ENCODE results near the gene KCNH8.
A peak's percentile ranks its signal among the peaks of the same experiment; 100 is the strongest.

KCNH8 gene

DNA sequence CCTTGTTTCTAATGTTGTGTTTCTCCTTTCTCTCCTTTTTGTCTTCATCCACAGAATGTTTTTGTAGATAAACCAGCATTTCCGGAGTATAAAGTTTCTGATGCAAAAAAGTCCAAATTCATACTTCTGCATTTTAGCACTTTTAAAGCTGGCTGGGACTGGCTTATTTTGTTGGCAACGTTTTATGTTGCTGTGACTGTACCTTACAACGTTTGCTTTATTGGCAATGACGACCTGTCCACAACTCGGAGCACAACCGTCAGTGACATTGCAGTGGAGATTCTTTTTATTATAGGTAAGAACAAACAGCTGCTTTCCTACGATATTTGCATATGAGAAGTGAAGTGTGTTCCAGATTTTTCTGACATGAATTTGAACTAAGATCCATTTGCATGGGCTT lies 199.4 kb downstream of the KCNH8 start:
- POLR2A ChIA-PET: no interaction called here

DNA sequence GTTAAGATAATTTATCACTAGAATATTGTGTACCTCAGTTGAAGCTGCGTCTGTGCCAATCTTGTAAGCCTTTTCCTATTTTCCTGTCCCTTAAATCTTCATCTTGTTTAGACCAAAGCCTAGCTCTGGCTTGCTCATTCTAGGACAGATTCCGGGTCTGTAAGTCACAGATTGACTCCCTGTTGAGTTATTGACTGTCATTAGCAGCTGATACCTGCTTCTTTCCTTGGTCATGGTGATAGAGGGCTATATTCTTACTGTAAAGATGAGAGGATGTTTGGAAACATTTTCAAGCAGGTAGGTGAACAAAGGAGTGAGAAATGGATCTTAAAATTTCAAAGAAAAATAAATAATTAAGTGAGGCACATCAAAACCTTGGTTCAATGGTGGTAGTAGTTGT lies 200.2 kb downstream of the KCNH8 start:
- DNase-seq: no peak
- ChIA-PET CTCF (interaction anchor here (2.9 to 3.5 kb wide), 2 partner anchors 136 to 518 kb away, joined by 17 to 20 read pairs; no protein-coding TSS in a partner anchor), POLR2A (no interaction called here)
- H3K27me3 ChIP-seq (replicated peaks in 2 of 5; ENCODE audit: control insufficient read depth in 4 of 5, insufficient read depth in 5 of 5, low read length in 4 of 5): no peaks in the 10 kb centered on the region
- no peak overlapping the region for H3K4me3 ChIP-seq (ENCODE audit: control insufficient read depth in 1 of 7, extremely low read depth in 1 of 7, insufficient read depth in 4 of 7, low read depth in 2 of 7, low read length in 6 of 7)
- no peak overlapping the region for H3K27ac ChIP-seq (ENCODE audit: insufficient read depth in 1 of 2, low read depth in 1 of 2, low read length in 2 of 2, poor library complexity in 1 of 2, severe bottlenecking in 2 of 2)
- no peaks in the 10 kb centered on the region for H3K9me3 ChIP-seq (ENCODE audit: control extremely low read depth in 1 of 5, control insufficient read depth in 4 of 5, insufficient read depth in 2 of 5, low read depth in 1 of 5, low read length in 4 of 5)
- H3K36me3 ChIP-seq (ENCODE audit: control insufficient read depth in 4 of 4, insufficient read depth in 4 of 4, low read length in 3 of 4): no peaks in the 10 kb centered on the region
- no CpG with 5 or more reads among the region's 2 CpGs for WGBS (ENCODE audit: insufficient coverage)
- H3K4me1 ChIP-seq (ENCODE audit: control extremely low read depth in 1 of 4, control insufficient read depth in 4 of 4, insufficient read depth in 4 of 4, low read length in 3 of 4): peaks cover 6 to 24% (median 11%) of the 10 kb centered on the region in 4 experiments

More for the DNA sequence above, 199.4 kb downstream of the KCNH8 start:
- H3K27me3 ChIP-seq (replicated peaks in 2 of 5; ENCODE audit: control insufficient read depth in 4 of 5, insufficient read depth in 5 of 5, low read length in 4 of 5): no peaks in the 10 kb centered on the region
- H3K27ac ChIP-seq (ENCODE audit: insufficient read depth in 1 of 2, low read depth in 1 of 2, low read length in 2 of 2, poor library complexity in 1 of 2, severe bottlenecking in 2 of 2): peak overlapping the region in 1 of 2 experiments; percentile 37
- H3K4me3 ChIP-seq (ENCODE audit: control insufficient read depth in 1 of 7, extremely low read depth in 1 of 7, insufficient read depth in 4 of 7, low read depth in 2 of 7, low read length in 6 of 7): peak overlapping the region in 2 of 7 experiments; percentile 6 to 33
- peaks cover 6 to 24% (median 11%) of the 10 kb centered on the region in 4 experiments for H3K4me1 ChIP-seq (ENCODE audit: control extremely low read depth in 1 of 4, control insufficient read depth in 4 of 4, insufficient read depth in 4 of 4, low read length in 3 of 4)
- no peaks in the 10 kb centered on the region for H3K9me3 ChIP-seq (ENCODE audit: control extremely low read depth in 1 of 5, control insufficient read depth in 4 of 5, insufficient read depth in 2 of 5, low read depth in 1 of 5, low read length in 4 of 5)
- WGBS (ENCODE audit: insufficient coverage): 13% methylated on average over 6 of the region's 7 CpGs
- DNase-seq: peak; percentile 33 to 90 (median 85)
- CTCF ChIA-PET: interaction anchor here (0.9 to 3.5 kb wide), 7 partner anchors 18 to 518 kb away, joined by 3 to 20 read pairs (median 4); no protein-coding TSS in a partner anchor
- no peaks in the 10 kb centered on the region for H3K36me3 ChIP-seq (ENCODE audit: control insufficient read depth in 4 of 4, insufficient read depth in 4 of 4, low read length in 3 of 4)

DNA sequence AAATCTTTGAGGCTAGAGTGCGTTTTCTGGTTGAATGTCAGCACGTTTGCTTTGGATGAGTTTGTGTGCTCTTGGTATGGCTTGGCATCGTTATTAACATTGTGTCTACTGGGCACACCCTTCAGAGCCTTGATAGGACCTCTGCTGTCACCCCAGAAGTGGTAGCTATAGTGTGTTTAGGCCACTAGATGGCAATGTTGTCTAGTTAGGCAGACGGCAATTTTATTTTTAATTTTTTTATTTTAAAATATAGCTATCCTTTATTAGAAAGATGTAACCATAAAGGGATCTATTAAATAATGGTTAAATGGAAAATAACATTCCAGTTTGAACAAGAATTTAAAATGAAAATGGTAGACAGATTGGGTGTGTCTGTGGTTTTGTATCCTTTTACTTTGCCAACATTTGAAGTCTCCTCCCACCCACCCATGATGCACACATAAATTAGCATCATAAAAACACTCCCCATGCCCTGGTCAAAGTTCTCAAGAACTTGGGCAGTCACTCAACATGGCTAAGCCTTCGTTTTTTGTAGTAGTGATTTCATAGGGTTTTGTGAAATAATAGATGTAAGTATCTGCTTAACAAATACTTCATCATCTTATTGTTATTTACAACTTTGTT lies 200.7 kb downstream of the KCNH8 start:
- no peaks in the 10 kb centered on the region for H3K36me3 ChIP-seq (ENCODE audit: control insufficient read depth in 4 of 4, insufficient read depth in 4 of 4, low read length in 3 of 4)
- CTCF ChIA-PET: interaction anchor here (1.3 to 3.5 kb wide), 3 partner anchors 20 to 517 kb away, joined by 5 to 20 read pairs (median 17); no protein-coding TSS in a partner anchor
- H3K4me1 ChIP-seq (ENCODE audit: control extremely low read depth in 1 of 4, control insufficient read depth in 4 of 4, insufficient read depth in 4 of 4, low read length in 3 of 4): peaks cover 6 to 24% (median 11%) of the 10 kb centered on the region in 4 experiments
- peak; percentile 22 to 56 (median 48) for DNase-seq
- H3K9me3 ChIP-seq (ENCODE audit: control extremely low read depth in 1 of 5, control insufficient read depth in 4 of 5, insufficient read depth in 2 of 5, low read depth in 1 of 5, low read length in 4 of 5): no peaks in the 10 kb centered on the region
- peak overlapping the region in 2 of 7 experiments; percentile 8 to 37 for H3K4me3 ChIP-seq (ENCODE audit: control insufficient read depth in 1 of 7, extremely low read depth in 1 of 7, insufficient read depth in 4 of 7, low read depth in 2 of 7, low read length in 6 of 7)
- WGBS (ENCODE audit: insufficient coverage): 83% methylated on average over 2 of the region's 5 CpGs
- POLR2A ChIA-PET: no interaction called here
- H3K27ac ChIP-seq (ENCODE audit: insufficient read depth in 1 of 2, low read depth in 1 of 2, low read length in 2 of 2, poor library complexity in 1 of 2, severe bottlenecking in 2 of 2): no peak overlapping the region
- no peaks in the 10 kb centered on the region for H3K27me3 ChIP-seq (replicated peaks in 2 of 5; ENCODE audit: control insufficient read depth in 4 of 5, insufficient read depth in 5 of 5, low read length in 4 of 5)

- Histone ChIP-seq H3K27ac (ENCODE audit: insufficient read depth in 1 of 2, low read depth in 1 of 2, low read length in 2 of 2, poor library complexity in 1 of 2, severe bottlenecking in 2 of 2) (no peak overlapping the region), H3K4me1 (ENCODE audit: control extremely low read depth in 1 of 4, control insufficient read depth in 4 of 4, insufficient read depth in 4 of 4, low read length in 3 of 4) (no peaks in the 10 kb centered on the region), H3K36me3 (ENCODE audit: control insufficient read depth in 4 of 4, insufficient read depth in 4 of 4, low read length in 3 of 4) (no peaks in the 10 kb centered on the region), H3K27me3 (replicated peaks in 2 of 5; ENCODE audit: control insufficient read depth in 4 of 5, insufficient read depth in 5 of 5, low read length in 4 of 5) (no peaks in the 10 kb centered on the region), H3K4me3 (ENCODE audit: control insufficient read depth in 1 of 7, extremely low read depth in 1 of 7, insufficient read depth in 4 of 7, low read depth in 2 of 7, low read length in 6 of 7) (no peak overlapping the region), H3K9me3 (ENCODE audit: control extremely low read depth in 1 of 5, control insufficient read depth in 4 of 5, insufficient read depth in 2 of 5, low read depth in 1 of 5, low read length in 4 of 5) (no peaks in the 10 kb centered on the region)
- ChIA-PET POLR2A (no interaction called here), CTCF (no interaction called here)
- no peak for DNase-seq
- 89% methylated on average over 1 of the region's 1 CpG for WGBS (ENCODE audit: insufficient coverage)
Measured at GRCh38 chr3:19357947-19358346, 209.6 kb downstream of the KCNH8 start.

DNA sequence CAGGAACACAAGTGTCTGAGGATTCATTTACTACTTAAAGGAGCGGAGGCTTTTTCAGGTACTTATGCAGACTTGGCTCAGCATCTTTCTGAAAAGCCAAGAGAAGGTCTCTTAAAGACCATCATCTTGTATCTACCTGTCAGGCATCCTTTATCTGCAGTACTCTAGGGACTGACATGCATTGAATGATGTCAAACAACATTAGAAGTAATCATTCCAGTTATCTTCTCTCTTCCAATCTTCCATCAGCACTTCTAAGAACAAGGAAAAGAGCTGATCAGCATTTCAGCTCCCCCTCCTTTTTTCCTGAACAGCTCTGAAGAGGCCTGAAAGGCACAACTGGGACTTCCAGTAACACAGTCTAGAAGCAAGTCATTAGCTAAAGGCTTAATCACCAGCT lies 214.8 kb downstream of the KCNH8 start:
- ChIA-PET POLR2A (no interaction called here), CTCF (interaction anchor here (1.4 to 1.6 kb wide), 3 partner anchors 37 to 296 kb away, joined by 3 to 5 read pairs (median 3); no protein-coding TSS in a partner anchor)
- no peak for DNase-seq
- H3K27me3 ChIP-seq (replicated peaks in 2 of 5; ENCODE audit: control insufficient read depth in 4 of 5, insufficient read depth in 5 of 5, low read length in 4 of 5): no peaks in the 10 kb centered on the region
- H3K36me3 ChIP-seq (ENCODE audit: control insufficient read depth in 4 of 4, insufficient read depth in 4 of 4, low read length in 3 of 4): no peaks in the 10 kb centered on the region
- H3K4me1 ChIP-seq (ENCODE audit: control extremely low read depth in 1 of 4, control insufficient read depth in 4 of 4, insufficient read depth in 4 of 4, low read length in 3 of 4): no peaks in the 10 kb centered on the region
- no peak overlapping the region for H3K4me3 ChIP-seq (ENCODE audit: control insufficient read depth in 1 of 7, extremely low read depth in 1 of 7, insufficient read depth in 4 of 7, low read depth in 2 of 7, low read length in 6 of 7)
- H3K9me3 ChIP-seq (ENCODE audit: control extremely low read depth in 1 of 5, control insufficient read depth in 4 of 5, insufficient read depth in 2 of 5, low read depth in 1 of 5, low read length in 4 of 5): no peaks in the 10 kb centered on the region
- H3K27ac ChIP-seq (ENCODE audit: insufficient read depth in 1 of 2, low read depth in 1 of 2, low read length in 2 of 2, poor library complexity in 1 of 2, severe bottlenecking in 2 of 2): no peak overlapping the region
- 100% methylated on average over 1 of the region's 1 CpG for WGBS (ENCODE audit: insufficient coverage)

DNA sequence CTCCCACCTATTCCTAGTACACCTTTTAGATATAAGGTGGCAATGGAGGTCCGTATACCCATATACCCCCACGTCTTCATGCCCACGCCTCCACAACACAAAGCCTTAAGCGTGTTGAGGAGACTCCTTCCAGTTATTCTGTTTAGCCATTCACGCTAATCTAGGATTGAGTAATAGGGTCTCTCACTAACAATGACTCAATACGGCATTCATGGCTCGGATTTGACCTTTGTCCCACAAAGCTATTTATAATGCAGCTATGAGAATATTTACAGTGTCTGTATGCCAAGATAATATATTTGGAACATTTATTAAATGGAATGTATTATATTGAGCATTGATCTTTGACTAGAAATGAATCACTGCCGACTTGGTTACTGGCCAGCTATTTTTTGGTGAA lies 215.8 kb downstream of the KCNH8 start:
- CTCF ChIA-PET: interaction anchor here (1.4 to 1.6 kb wide), 2 partner anchors 38 to 297 kb away, joined by 3 read pairs; no protein-coding TSS in a partner anchor
- H3K27ac ChIP-seq (ENCODE audit: insufficient read depth in 1 of 2, low read depth in 1 of 2, low read length in 2 of 2, poor library complexity in 1 of 2, severe bottlenecking in 2 of 2): no peak overlapping the region
- no peaks in the 10 kb centered on the region for H3K4me1 ChIP-seq (ENCODE audit: control extremely low read depth in 1 of 4, control insufficient read depth in 4 of 4, insufficient read depth in 4 of 4, low read length in 3 of 4)
- no peaks in the 10 kb centered on the region for H3K9me3 ChIP-seq (ENCODE audit: control extremely low read depth in 1 of 5, control insufficient read depth in 4 of 5, insufficient read depth in 2 of 5, low read depth in 1 of 5, low read length in 4 of 5)
- 100% methylated on average over 2 of the region's 8 CpGs for WGBS (ENCODE audit: insufficient coverage)
- no peak overlapping the region for H3K4me3 ChIP-seq (ENCODE audit: control insufficient read depth in 1 of 7, extremely low read depth in 1 of 7, insufficient read depth in 4 of 7, low read depth in 2 of 7, low read length in 6 of 7)
- H3K27me3 ChIP-seq (replicated peaks in 2 of 5; ENCODE audit: control insufficient read depth in 4 of 5, insufficient read depth in 5 of 5, low read length in 4 of 5): no peaks in the 10 kb centered on the region
- H3K36me3 ChIP-seq (ENCODE audit: control insufficient read depth in 4 of 4, insufficient read depth in 4 of 4, low read length in 3 of 4): no peaks in the 10 kb centered on the region
- no peak for DNase-seq
- POLR2A ChIA-PET: no interaction called here

DNA sequence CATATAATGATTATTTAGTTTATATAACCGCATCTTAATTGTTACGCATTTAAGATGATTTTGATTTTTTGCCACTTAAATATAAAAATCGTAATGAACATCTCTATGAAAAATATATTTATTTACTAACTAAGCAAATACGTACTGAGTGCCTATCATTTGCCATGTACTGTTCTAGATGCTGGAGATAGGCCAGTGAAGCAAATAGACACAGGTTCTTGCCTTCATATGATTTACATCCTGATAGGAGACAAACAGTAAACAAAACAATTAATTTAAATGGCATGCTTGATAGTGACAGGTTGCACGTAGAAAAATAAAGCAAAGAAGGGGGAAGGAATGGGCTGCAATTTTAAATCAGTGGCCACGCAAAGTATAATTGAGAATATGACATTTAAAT lies 217.2 kb downstream of the KCNH8 start:
- Histone ChIP-seq H3K27me3 (replicated peaks in 2 of 5; ENCODE audit: control insufficient read depth in 4 of 5, insufficient read depth in 5 of 5, low read length in 4 of 5) (no peaks in the 10 kb centered on the region), H3K4me1 (ENCODE audit: control extremely low read depth in 1 of 4, control insufficient read depth in 4 of 4, insufficient read depth in 4 of 4, low read length in 3 of 4) (no peaks in the 10 kb centered on the region), H3K9me3 (ENCODE audit: control extremely low read depth in 1 of 5, control insufficient read depth in 4 of 5, insufficient read depth in 2 of 5, low read depth in 1 of 5, low read length in 4 of 5) (no peaks in the 10 kb centered on the region), H3K4me3 (ENCODE audit: control insufficient read depth in 1 of 7, extremely low read depth in 1 of 7, insufficient read depth in 4 of 7, low read depth in 2 of 7, low read length in 6 of 7) (no peak overlapping the region), H3K27ac (ENCODE audit: insufficient read depth in 1 of 2, low read depth in 1 of 2, low read length in 2 of 2, poor library complexity in 1 of 2, severe bottlenecking in 2 of 2) (no peak overlapping the region), H3K36me3 (ENCODE audit: control insufficient read depth in 4 of 4, insufficient read depth in 4 of 4, low read length in 3 of 4) (no peaks in the 10 kb centered on the region)
- ChIA-PET POLR2A (no interaction called here), CTCF (no interaction called here)
- DNase-seq: no peak
- WGBS (ENCODE audit: insufficient coverage): 80% methylated on average over 1 of the region's 6 CpGs

Data from common myeloid progenitor, CD34-positive (primary cell).